GM23338 (cell line): ENCODE results near the gene AGAP1. TPM values are rescaled to one million over a fixed set of nuclear protein-coding genes. Genes with fewer than 3 reads are reported as not detected.

ENCODE experiments used
- ATAC-seq: fragments of 200-7000 bp; cut with Tn5 transposase; 3 replicates; pipeline ENCODE4 v1.9.1; 2020
- DNase-seq: peaks from one replicate; pipeline ENCODE4 v3.0.0-alpha.2; 2015; ENCODE audit warnings: low spot score
- H2AFZ ChIP-seq: fragments of 200-600 bp; sonication (generic); 2 replicates; pipeline ENCODE4 v1.8.0; 2016; ENCODE audit warnings: antibody characterized with exemption, mild to moderate bottlenecking, moderate library complexity
- H3F3A ChIP-seq: fragments of 200-600 bp; sonication (generic); replicated peaks from 2 replicates; pipeline ENCODE4 v1.8.0; 2017; ENCODE audit warnings: antibody characterized with exemption, mixed run types, low read depth
- H3K27ac ChIP-seq: fragments of 200-600 bp; sonication (generic); 2 replicates; pipeline ENCODE4 v1.6.1; 2016; ENCODE audit warnings: low read depth
- H3K27me3 ChIP-seq: fragments of 200-600 bp; sonication (generic); 2 replicates; pipeline ENCODE4 v1.8.0; 2016; ENCODE audit warnings: mild to moderate bottlenecking, mixed run types, moderate library complexity; ENCODE audit not compliant: insufficient read depth
- H3K36me3 ChIP-seq: fragments of 200-600 bp; sonication (generic); 2 replicates; pipeline ENCODE4 v1.8.0; 2016; ENCODE audit warnings: mild to moderate bottlenecking; ENCODE audit not compliant: insufficient read depth
- H3K4me1 ChIP-seq: fragments of 200-600 bp; sonication (generic); 2 replicates; pipeline ENCODE4 v1.8.0; 2016; ENCODE audit warnings: mild to moderate bottlenecking, moderate library complexity; ENCODE audit not compliant: insufficient read depth
- H3K4me2 ChIP-seq: fragments of 200-600 bp; sonication (generic); 2 replicates; pipeline ENCODE4 v1.7.1; 2017; ENCODE audit warnings: mixed run types
- H3K4me3 ChIP-seq: fragments of 200-600 bp; sonication (generic); 2 replicates; pipeline ENCODE4 v1.6.1; 2016; ENCODE audit warnings: mixed run types
- H3K79me2 ChIP-seq: fragments of 200-600 bp; sonication (generic); replicated peaks from 2 replicates; pipeline ENCODE4 v1.8.0; 2017; ENCODE audit warnings: mild to moderate bottlenecking; ENCODE audit not compliant: insufficient read depth
- H3K9me2 ChIP-seq: fragments of 200-600 bp; sonication (generic); 2 replicates; pipeline ENCODE4 v1.8.0; 2017; ENCODE audit not compliant: insufficient read depth
- H4K20me1 ChIP-seq: fragments of 200-600 bp; sonication (generic); replicated peaks from 2 replicates; pipeline ENCODE4 v1.8.0; 2017; ENCODE audit warnings: mild to moderate bottlenecking; ENCODE audit not compliant: insufficient read depth
- H3K27ac Mint-ChIP-seq: 2 replicates; pipeline ENCODE4 v1.8.0; 2020; ENCODE audit warnings: inconsistent platforms, mild to moderate bottlenecking, moderate library complexity, mixed read lengths
- H3K27me3 Mint-ChIP-seq: 3 replicates; pipeline ENCODE4 v1.8.0; 2022; ENCODE audit warnings: low read depth, mild to moderate bottlenecking, moderate library complexity, mixed read lengths, inconsistent platforms; ENCODE audit not compliant: insufficient read depth, poor library complexity
- H3K36me3 Mint-ChIP-seq: 3 replicates; pipeline ENCODE4 v1.8.0; 2021; ENCODE audit warnings: low read depth, mild to moderate bottlenecking, inconsistent platforms, moderate library complexity, mixed read lengths
- H3K4me1 Mint-ChIP-seq: 3 replicates; pipeline ENCODE4 v1.8.0; 2020; ENCODE audit warnings: mild to moderate bottlenecking, inconsistent platforms, mixed read lengths
- H3K4me3 Mint-ChIP-seq: 3 replicates; pipeline ENCODE4 v1.8.0; 2021; ENCODE audit warnings: moderate library complexity, mild to moderate bottlenecking, inconsistent platforms, mixed read lengths
- H3K9me3 Mint-ChIP-seq: 3 replicates; pipeline ENCODE4 v1.8.0; 2020; ENCODE audit warnings: moderate library complexity, mild to moderate bottlenecking, inconsistent platforms, mixed read lengths
- CREB1 ChIP-seq: fragments of 250-450 bp; sonication (Bioruptor Pico); IDR thresholded peaks from 2 replicates; pipeline ENCODE4 v1.5.0; 2020; ENCODE audit warnings: low read depth, mild to moderate bottlenecking, moderate library complexity
- CTCF ChIP-seq, 2 experiments: fragments of 200-600 bp in 1 of 2; sonication (generic) in 1 of 2; conservative IDR thresholded peaks; 2 replicates each; pipeline versions ENCODE4 v1.5.1 to v1.6.1; 2016 to 2017; ENCODE audit warnings: antibody characterized with exemption in 2 of 2, low read depth in 2 of 2, mild to moderate bottlenecking in 2 of 2, moderate library complexity in 1 of 2
- EZH2 ChIP-seq: fragments of 200-600 bp; sonication (generic); IDR thresholded peaks from one replicate; pipeline ENCODE4 v1.8.0; 2017; ENCODE audit warnings: antibody characterized with exemption, mild to moderate bottlenecking, low read depth; ENCODE audit not compliant: unreplicated experiment
- EZH2phosphoT487 ChIP-seq: fragments of 200-600 bp; sonication (generic); IDR thresholded peaks from one replicate; pipeline ENCODE4 v1.8.1; 2018; ENCODE audit warnings: antibody characterized with exemption; ENCODE audit not compliant: unreplicated experiment
- POLR2AphosphoS5 ChIP-seq: IDR thresholded peaks from 2 replicates; pipeline ENCODE4 v1.6.1; 2016; ENCODE audit warnings: antibody characterized with exemption, low read depth
- REST ChIP-seq: IDR thresholded peaks from one replicate; pipeline ENCODE4 v1.6.1; 2018; ENCODE audit warnings: antibody characterized with exemption; ENCODE audit not compliant: unreplicated experiment
- ZNF114 ChIP-seq: fragments of 250-450 bp; sonication (Bioruptor Pico); IDR thresholded peaks from 2 replicates; pipeline ENCODE4 v1.5.0; 2020; ENCODE audit warnings: mild to moderate bottlenecking, moderate library complexity
- ZNF331 ChIP-seq: fragments of 250-450 bp; sonication (Bioruptor Pico); IDR thresholded peaks from 2 replicates; pipeline ENCODE4 v1.5.0; 2020; ENCODE audit warnings: low read depth, mild to moderate bottlenecking, moderate library complexity
- ZNF462 ChIP-seq: fragments of 250-450 bp; sonication (Bioruptor Pico); IDR thresholded peaks from 2 replicates; pipeline ENCODE4 v1.5.0; 2020; ENCODE audit warnings: mild to moderate bottlenecking, moderate library complexity
- polyA plus RNA-seq: library from polyadenylated mRNA; unstranded; fragments of >200 nt; fragmentation: Nextera tagmentation; extraction: Ambion mirVana; gene quantifications from 2 replicates; pipeline ENCODE4 v1.2.1, GENCODE V29; 2016
- total RNA-seq: library from RNA; depleted of rRNA; stranded (reverse); fragments of >200 nt; shearing (Covaris generic); gene quantifications from 2 replicates; pipeline ENCODE4 v1.2.3, GENCODE V29; 2014

The AGAP1 gene
- total and polyA plus RNA-seq, 2 experiments from 2014 or later, result 13.3 to 27.9 TPM

- no peak for TF ChIP-seq ZNF462 (CRISPR knock-in tag)
Observed at GRCh38 chr2:235762832-235763598, 269.2 kb downstream of the AGAP1 start (continued).

- Histone ChIP-seq H3K27ac (no peak overlapping the region), H3K36me3 (no peaks in the 10 kb centered on the region), H3K4me3 (no peak overlapping the region), H3K4me2 (no peak overlapping the region), H3F3A (no peaks in the 10 kb centered on the region), H2AFZ (no peak overlapping the region), H3K27me3 (no peaks in the 10 kb centered on the region), H3K4me1 (no peaks in the 10 kb centered on the region), H3K9me2 (no peaks in the 10 kb centered on the region), H3K79me2 (no peaks in the 10 kb centered on the region), H4K20me1 (no peaks in the 10 kb centered on the region; the same call in 1 of the 2 replicates)
- Mint-ChIP-seq H3K27ac (no peak overlapping the region), H3K9me3 (no peaks in the 10 kb centered on the region), H3K36me3 (peaks cover 11% of the 10 kb centered on the region), H3K4me1 (no peaks in the 10 kb centered on the region; the same call in 2 of the 3 replicates), H3K27me3 (peaks cover 4% of the 10 kb centered on the region), H3K4me3 (no peak overlapping the region)
- no peak for ATAC-seq
- DNase-seq, result no peak
- TF ChIP-seq EZH2, result no peak
- TF ChIP-seq CTCF (conservative IDR thresholded peaks at IDR 0.05; ENCODE audit: low read depth in 2 of 2), result no peak
- TF ChIP-seq CREB1 (CRISPR knock-in tag), result no peak
- TF ChIP-seq ZNF114 (CRISPR knock-in tag), result no peak
- no peak for TF ChIP-seq REST
- no peak for TF ChIP-seq POLR2AphosphoS5
- no peak for TF ChIP-seq EZH2phosphoT487
- TF ChIP-seq ZNF331 (CRISPR knock-in tag), result no peak
Observed at GRCh38 chr2:235763816-235764215, 270.0 kb downstream of the AGAP1 start.
